Mucosa of rectum (tissue), 2 donors: ENCODE measurements around the gene MSI2.

Source experiments
- H3K27ac ChIP-seq, 2 donors: one replicate each; pipeline ENCODE4 v1.7.0; 2013; ENCODE audit warnings: inconsistent platforms in 2 of 2, low read depth in 2 of 2, low read length in 2 of 2
- H3K27me3 ChIP-seq, 2 donors: one replicate each; pipeline ENCODE4 v1.7.0; 2013; ENCODE audit warnings: low read length in 2 of 2; ENCODE audit not compliant: control insufficient read depth in 2 of 2, insufficient read depth in 2 of 2
- H3K36me3 ChIP-seq, 2 donors: one replicate each; pipeline ENCODE4 v1.7.0; 2013; ENCODE audit warnings: low read length in 2 of 2; ENCODE audit not compliant: control insufficient read depth in 2 of 2, insufficient read depth in 2 of 2
- H3K4me1 ChIP-seq, 2 donors: one replicate each; pipeline ENCODE4 v1.7.0; 2013; ENCODE audit warnings: low read length in 2 of 2, mild to moderate bottlenecking in 1 of 2; ENCODE audit not compliant: control insufficient read depth in 2 of 2, insufficient read depth in 2 of 2
- H3K4me3 ChIP-seq, 2 donors: one replicate each; pipeline ENCODE4 v1.7.0; 2013; ENCODE audit warnings: low read length in 2 of 2
- H3K9ac ChIP-seq, 2 donors: one replicate each; pipeline ENCODE4 v1.7.0; 2013; ENCODE audit warnings: low read length in 2 of 2, low read depth in 1 of 2, mild to moderate bottlenecking in 1 of 2
- H3K9me3 ChIP-seq, 2 donors: one replicate each; pipeline ENCODE4 v1.7.0; 2013; ENCODE audit warnings: low read length in 2 of 2; ENCODE audit not compliant: control insufficient read depth in 2 of 2
- donor health status: healthy.
- donor health status: Normal muscosa, but diverticular disease.

The MSI2 gene

DNA sequence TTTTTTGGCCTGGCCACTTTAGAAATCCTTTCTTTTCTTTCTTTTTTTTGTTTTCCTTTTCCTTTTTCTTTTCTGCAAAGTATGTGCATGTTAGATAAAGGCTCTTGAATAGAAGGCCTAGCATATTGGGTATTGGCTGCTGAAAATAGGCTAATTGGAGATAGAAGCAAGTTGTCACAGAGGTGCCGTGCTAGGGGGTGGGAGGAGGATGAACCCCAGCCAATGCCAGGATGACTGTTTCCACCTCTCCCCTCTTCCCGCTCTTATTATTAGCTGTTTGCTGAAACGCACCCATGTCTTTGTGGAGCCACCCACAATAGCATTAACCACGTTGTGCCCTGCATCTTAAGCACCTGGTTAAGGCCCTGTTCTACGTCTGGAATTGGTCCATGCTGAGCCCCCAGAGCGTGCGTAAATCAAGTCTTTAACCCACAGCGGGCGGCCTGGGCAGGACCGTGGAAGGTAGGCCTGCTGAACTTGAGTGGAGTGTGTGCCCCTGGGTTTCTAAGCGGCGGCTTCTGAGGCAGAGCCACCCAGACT lies 123.6 kb downstream of the MSI2 start:
- no peak overlapping the region for H3K4me3 ChIP-seq
- H3K27ac ChIP-seq: no peak overlapping the region
- H3K27me3 ChIP-seq: no peaks in the 10 kb centered on the region
- no peaks in the 10 kb centered on the region for H3K9me3 ChIP-seq
- H3K4me1 ChIP-seq: no peaks in the 10 kb centered on the region
- H3K9ac ChIP-seq: no peak overlapping the region
- H3K36me3 ChIP-seq: no peaks in the 10 kb centered on the region

DNA sequence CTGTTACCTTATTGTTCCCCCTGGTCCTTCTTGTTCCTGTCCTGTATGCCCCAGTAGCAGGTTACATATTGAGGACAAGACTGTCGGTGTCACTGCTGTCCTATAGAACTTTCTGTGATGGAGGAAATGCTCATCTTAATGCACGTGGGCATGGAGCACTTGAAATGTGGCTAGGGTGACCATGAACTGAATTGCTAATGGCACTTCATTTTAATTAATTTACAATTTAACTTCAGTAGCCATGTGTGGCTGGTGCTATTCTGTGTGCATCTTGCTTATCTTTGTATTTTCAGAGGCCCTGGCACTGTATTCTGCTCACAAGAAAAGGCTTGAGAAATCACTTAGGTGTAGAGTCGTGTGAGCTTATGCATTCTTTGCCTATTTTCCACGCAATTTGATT lies 125.2 kb downstream of the MSI2 start:
- H3K4me3 ChIP-seq: no peak overlapping the region
- no peaks in the 10 kb centered on the region for H3K27me3 ChIP-seq

DNA sequence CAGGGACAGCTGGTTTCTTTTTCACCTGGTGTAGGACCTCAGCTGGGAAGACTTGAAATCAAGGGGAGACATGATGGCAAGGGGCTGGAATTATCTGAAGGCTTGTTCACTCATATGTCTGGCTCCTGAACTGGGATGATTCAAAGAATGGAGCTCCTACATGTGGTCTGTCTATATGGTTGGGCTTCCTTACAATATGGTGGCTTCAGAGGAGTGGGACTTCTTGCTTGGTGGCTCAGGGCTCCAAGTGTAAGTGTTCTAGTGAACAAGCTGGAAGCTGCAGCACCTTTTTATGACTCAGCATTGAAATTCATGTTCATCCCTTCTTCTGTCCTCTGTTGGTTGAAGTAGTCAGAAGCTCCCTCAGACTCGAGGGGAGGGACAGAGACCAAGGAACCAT lies 127.9 kb downstream of the MSI2 start:
- H3K27me3 ChIP-seq: no peaks in the 10 kb centered on the region
- H3K36me3 ChIP-seq: no peaks in the 10 kb centered on the region
- no peak overlapping the region for H3K4me3 ChIP-seq
- H3K9ac ChIP-seq: no peak overlapping the region
- no peak overlapping the region for H3K27ac ChIP-seq
- H3K9me3 ChIP-seq: no peaks in the 10 kb centered on the region
- H3K4me1 ChIP-seq: no peaks in the 10 kb centered on the region

More for the DNA sequence above, 125.2 kb downstream of the MSI2 start:
- Histone ChIP-seq H3K9me3 (no peaks in the 10 kb centered on the region), H3K9ac (no peak overlapping the region), H3K27ac (no peak overlapping the region), H3K4me1 (no peaks in the 10 kb centered on the region), H3K36me3 (no peaks in the 10 kb centered on the region)

DNA sequence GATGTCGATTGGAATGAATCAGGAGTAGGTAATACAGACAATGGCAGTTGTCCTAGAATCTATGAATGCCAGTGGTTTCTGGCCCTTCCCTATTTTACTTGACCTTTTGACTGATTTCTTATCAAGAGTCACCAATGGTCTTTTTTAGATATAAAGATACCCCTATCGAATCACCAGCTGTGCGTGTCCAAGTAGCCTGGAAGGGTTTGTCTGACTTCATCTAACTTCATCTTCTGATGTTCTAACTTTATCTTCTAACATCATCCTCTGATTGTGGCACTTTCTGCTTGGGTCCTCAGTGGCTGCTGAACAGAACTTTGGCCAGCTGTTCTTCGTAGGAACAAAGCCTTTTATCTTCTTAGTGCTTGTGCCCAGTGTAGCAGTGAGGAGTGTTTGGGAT lies 129.7 kb downstream of the MSI2 start:
- Histone ChIP-seq H3K36me3 (no peaks in the 10 kb centered on the region), H3K9ac (no peak overlapping the region), H3K27ac (no peak overlapping the region), H3K4me3 (no peak overlapping the region), H3K9me3 (no peaks in the 10 kb centered on the region), H3K27me3 (no peaks in the 10 kb centered on the region), H3K4me1 (no peaks in the 10 kb centered on the region)

DNA sequence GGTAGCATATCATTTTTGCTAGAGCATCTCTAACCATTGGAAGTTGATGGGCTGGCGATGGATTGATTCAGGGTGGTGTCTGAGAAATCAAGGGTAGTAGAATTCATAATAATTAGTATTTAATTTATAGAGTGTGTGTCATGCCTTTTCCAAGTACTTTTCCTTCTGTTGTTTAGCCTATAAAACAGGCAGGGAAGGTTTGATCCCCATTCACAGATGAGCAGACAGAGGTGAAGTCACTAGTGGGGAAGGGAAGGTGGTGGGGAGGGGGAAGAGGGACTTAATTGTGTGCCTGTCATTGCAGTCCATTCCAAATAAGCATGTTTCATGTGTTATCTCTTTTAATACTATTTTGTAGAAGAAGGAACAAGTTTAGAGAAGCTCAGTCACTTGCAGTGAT lies 131.3 kb downstream of the MSI2 start:
- Histone ChIP-seq H3K4me3 (no peak overlapping the region), H3K9me3 (no peaks in the 10 kb centered on the region), H3K27ac (no peak overlapping the region), H3K9ac (no peak overlapping the region), H3K27me3 (no peaks in the 10 kb centered on the region), H3K4me1 (no peaks in the 10 kb centered on the region), H3K36me3 (no peaks in the 10 kb centered on the region)

DNA sequence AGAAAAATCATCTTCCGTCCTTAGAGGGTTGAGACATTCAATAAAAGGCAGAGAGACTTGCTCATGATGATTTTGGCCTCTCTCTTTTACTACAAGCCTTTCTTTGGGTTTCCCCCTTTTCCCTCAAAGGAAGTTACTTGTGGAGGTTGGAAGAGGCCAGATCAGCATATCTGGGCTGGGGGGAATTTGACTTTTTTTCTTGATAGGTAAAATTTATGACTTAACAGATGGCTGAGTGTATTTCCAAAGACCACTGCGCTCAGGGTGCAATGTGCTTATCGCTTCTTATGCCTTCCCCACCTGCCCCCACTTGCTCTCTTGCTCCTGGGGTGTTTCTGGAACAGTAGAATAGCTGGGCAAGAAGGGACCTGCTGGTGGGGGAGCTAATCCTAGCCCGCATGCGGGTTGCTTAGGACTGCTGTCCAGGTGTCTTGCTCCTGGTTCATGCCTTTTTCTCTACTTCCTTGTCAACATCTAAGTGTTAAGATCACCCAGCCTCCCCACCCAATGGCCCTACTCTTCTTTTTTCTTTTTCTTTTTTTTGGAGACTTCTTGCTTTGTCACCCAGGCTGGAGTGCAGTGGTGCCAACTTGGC lies 131.9 kb downstream of the MSI2 start:
- Histone ChIP-seq H3K27me3 (no peaks in the 10 kb centered on the region), H3K4me1 (no peaks in the 10 kb centered on the region), H3K9me3 (peaks cover 0 to under 1% of the 10 kb centered on the region in 2 donors), H3K27ac (no peak overlapping the region), H3K4me3 (no peak overlapping the region), H3K36me3 (no peaks in the 10 kb centered on the region), H3K9ac (no peak overlapping the region)

DNA sequence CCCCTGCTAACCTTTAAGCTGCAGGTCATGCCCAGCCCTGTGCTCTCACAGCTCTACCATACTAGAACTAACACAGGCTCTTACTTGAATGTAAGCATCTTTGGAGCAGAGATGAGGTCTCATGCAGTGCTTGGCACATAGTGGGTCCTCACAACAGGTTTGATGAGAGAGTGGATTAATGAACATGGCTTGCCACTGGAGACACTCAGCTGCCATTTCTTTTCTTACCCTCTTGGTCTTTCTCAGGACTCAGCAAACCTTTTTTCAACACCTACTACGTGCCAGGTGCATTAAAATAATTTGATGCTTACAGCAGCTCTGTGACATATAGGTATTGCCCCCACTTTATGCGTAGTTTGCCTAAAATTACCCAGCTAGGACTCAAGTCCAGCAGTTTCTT lies 133.2 kb downstream of the MSI2 start:
- Histone ChIP-seq H3K27me3 (no peaks in the 10 kb centered on the region), H3K4me3 (no peak overlapping the region), H3K36me3 (no peaks in the 10 kb centered on the region), H3K27ac (no peak overlapping the region), H3K9ac (no peak overlapping the region), H3K4me1 (no peaks in the 10 kb centered on the region), H3K9me3 (peaks cover 0 to 2% of the 10 kb centered on the region in 2 donors)

DNA sequence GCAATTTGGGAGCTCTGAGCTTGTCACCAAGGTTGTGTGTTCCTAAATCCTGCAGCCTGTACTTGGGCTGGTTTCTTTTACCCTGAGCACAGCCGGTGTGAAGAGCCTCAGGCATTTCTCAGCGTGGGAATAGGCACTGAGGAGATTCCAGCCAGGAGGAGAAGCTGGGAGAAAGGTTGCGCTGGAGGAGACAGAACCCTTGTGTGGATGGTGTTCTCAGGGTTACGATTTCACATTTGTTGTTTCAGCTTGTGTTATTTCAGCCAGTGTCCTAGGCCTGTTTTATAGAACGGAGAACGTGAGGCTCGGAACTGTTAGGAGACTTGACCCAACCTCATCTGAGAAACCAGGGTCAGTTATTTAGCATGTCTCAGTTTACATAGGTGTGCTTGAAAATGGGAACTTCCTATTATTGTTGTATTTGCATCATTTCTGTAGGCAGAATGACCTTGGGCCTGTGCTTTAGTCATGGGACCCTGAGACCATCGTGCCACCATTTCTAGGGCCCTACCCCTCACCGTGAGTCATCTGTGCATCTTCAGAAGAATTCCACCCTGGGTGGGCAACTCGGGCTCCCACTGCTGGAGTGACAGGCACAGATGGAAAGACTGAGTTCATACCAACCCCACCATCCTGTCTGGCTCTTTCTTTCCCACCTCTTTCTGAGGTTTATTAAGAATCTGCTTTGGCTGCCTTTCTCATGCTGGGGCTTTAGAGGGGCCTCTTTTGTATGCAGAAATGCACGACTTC lies 134.9 kb downstream of the MSI2 start:
- H3K9me3 ChIP-seq: peaks cover 0 to 2% of the 10 kb centered on the region in 2 donors
- H3K27me3 ChIP-seq: no peaks in the 10 kb centered on the region
- no peak overlapping the region for H3K9ac ChIP-seq
- H3K27ac ChIP-seq: no peak overlapping the region
- H3K36me3 ChIP-seq: no peaks in the 10 kb centered on the region
- H3K4me1 ChIP-seq: no peaks in the 10 kb centered on the region
- H3K4me3 ChIP-seq: no peak overlapping the region

DNA sequence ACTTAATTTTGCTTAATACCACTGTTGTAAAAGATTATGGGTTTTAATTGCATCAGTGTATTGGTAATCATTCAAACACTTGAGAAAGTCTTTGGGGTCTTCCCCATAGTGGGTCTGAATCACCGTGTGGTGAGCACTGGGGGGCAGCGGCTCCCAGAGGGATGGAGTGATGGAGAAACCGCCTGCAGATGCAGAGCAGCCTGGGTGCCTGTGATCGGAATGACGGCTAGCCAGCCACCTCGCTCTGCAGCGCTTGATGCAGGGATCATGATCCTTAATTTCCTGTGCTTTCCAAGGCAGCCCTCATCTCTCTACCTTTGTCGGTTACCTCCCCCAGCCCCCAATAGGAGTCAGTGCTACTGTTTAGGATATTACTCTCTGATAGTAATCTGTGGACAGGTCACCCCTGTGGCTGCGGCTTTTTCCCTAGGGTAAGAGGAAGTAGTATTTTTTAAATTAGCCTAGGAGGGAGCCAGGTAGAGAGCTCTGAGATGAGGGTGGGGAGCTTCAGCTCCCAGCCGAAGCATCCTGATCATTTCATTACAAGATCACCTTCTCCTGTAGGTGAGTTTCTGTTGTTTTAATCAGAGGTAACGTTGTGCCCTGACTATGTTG lies 135.6 kb downstream of the MSI2 start:
- H3K27ac ChIP-seq: no peak overlapping the region
- H3K27me3 ChIP-seq: no peaks in the 10 kb centered on the region
- H3K36me3 ChIP-seq: no peaks in the 10 kb centered on the region
- H3K9ac ChIP-seq: no peak overlapping the region
- H3K9me3 ChIP-seq: peaks cover 0 to 2% of the 10 kb centered on the region in 2 donors
- H3K4me3 ChIP-seq: no peak overlapping the region
- peaks cover 0 to 3% of the 10 kb centered on the region in 2 donors for H3K4me1 ChIP-seq

DNA sequence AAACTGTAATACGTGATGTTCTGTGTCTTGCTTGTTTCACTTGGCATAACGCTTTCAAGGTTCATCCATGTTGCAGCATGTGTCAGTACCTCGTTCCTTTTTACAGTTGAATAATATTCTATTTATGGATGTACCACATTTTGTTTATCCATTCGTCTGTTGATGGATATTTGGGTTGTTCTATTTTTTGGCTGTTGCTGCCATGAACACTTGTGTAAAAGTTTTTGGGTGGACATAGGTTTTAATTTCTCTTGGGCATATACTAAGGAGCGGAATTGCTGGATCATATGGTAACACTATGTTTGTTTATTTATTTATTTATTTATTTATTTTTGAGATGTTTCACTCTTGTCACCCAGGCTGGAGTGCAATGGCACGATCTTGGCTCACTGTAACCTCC lies 137.0 kb downstream of the MSI2 start:
- peaks cover 0 to 3% of the 10 kb centered on the region in 2 donors for H3K4me1 ChIP-seq
- no peaks in the 10 kb centered on the region for H3K36me3 ChIP-seq
- H3K9me3 ChIP-seq: peaks cover 0 to 2% of the 10 kb centered on the region in 2 donors
- H3K27ac ChIP-seq: no peak overlapping the region
- no peak overlapping the region for H3K4me3 ChIP-seq
- H3K9ac ChIP-seq: no peak overlapping the region
- H3K27me3 ChIP-seq: no peaks in the 10 kb centered on the region
